A673 (cell line): ENCODE results near the gene CLVS2. TPM values are rescaled to one million over a fixed set of nuclear protein-coding genes. Genes with fewer than 3 reads are reported as not detected.
A peak's percentile ranks its signal among the peaks of the same experiment; 100 is the strongest.

Experiments used
- BruUV-seq: library from RNA; stranded (reverse); fragments of 400-500 nt; replicated peaks from 2 replicates; lab custom pipeline; 2021; lab: Mats Ljungman, UMichigan
- CTCF ChIA-PET: fragments of 300-600 bp; sonication (Branson Sonifier 250); formaldehyde crosslinking; loops from one replicate; lab custom pipeline; 2022; ENCODE audit warnings: antibody characterized with exemption; lab: Charles Lee
- POLR2A ChIA-PET: fragments of 300-600 bp; sonication (Branson Sonifier 250); formaldehyde crosslinking; loops from one replicate; lab custom pipeline; 2022; ENCODE audit warnings: antibody characterized with exemption; ENCODE audit not compliant: low non-redundant PET; lab: Charles Lee
- DNase-seq: peaks from one replicate; pipeline ENCODE4 v3.0.0-alpha.2; 2015; ENCODE audit warnings: low spot score
- H3K27ac ChIP-seq: fragments of 200-600 bp; sonication (generic); 2 replicates; pipeline ENCODE4 v1.5.1; 2016; ENCODE audit warnings: mixed run types, low read depth, mild to moderate bottlenecking, mixed read lengths, antibody characterized with exemption, low read length; ENCODE audit not compliant: poor library complexity, severe bottlenecking
- H3K27me3 ChIP-seq: fragments of 200-600 bp; sonication (generic); replicated peaks from 2 replicates; pipeline ENCODE4 v1.6.1; 2017; ENCODE audit warnings: mixed run types, low read depth, mild to moderate bottlenecking, mixed read lengths, antibody characterized with exemption, low read length; ENCODE audit not compliant: insufficient read depth, poor library complexity
- H3K36me3 ChIP-seq: fragments of 200-600 bp; sonication (generic); 2 replicates; pipeline ENCODE4 v1.6.1; 2016; ENCODE audit warnings: mixed run types, mild to moderate bottlenecking, mixed read lengths, antibody characterized with exemption, low read length; ENCODE audit not compliant: insufficient read depth, poor library complexity, severe bottlenecking
- H3K4me1 ChIP-seq: fragments of 200-600 bp; sonication (generic); 2 replicates; pipeline ENCODE4 v1.6.1; 2017; ENCODE audit warnings: mixed run types, mild to moderate bottlenecking, mixed read lengths, antibody characterized with exemption, low read length; ENCODE audit not compliant: insufficient read depth, poor library complexity, severe bottlenecking
- H3K4me3 ChIP-seq: fragments of 200-600 bp; sonication (generic); 2 replicates; pipeline ENCODE4 v1.5.1; 2016; ENCODE audit warnings: low read depth, mixed run types, mild to moderate bottlenecking, mixed read lengths, low read length; ENCODE audit not compliant: poor library complexity, severe bottlenecking
- H3K9me3 ChIP-seq: fragments of 200-600 bp; sonication (generic); 2 replicates; pipeline ENCODE4 v1.6.1; 2016; ENCODE audit warnings: mixed run types, low read depth, mild to moderate bottlenecking, mixed read lengths, antibody characterized with exemption, low read length; ENCODE audit not compliant: poor library complexity, severe bottlenecking
- EZH2 ChIP-seq: fragments of 200-600 bp; sonication (generic); IDR thresholded peaks from 2 replicates; pipeline ENCODE4 v1.6.1; 2017; ENCODE audit warnings: borderline replicate concordance, low read depth, mild to moderate bottlenecking, mixed read lengths, antibody characterized with exemption, low read length; ENCODE audit not compliant: poor library complexity, severe bottlenecking
- intact Hi-C: fragments of 100-400 bp; cut with micrococcal nuclease; formaldehyde crosslinking; loops from one replicate; pipeline ENCODE4 v1.10.0; 2022; ENCODE audit not compliant: unreplicated experiment
- total RNA-seq: library from RNA; stranded (reverse); gene quantifications from 2 replicates; pipeline ENCODE4 v1.2.3, GENCODE V29; 2021
- TF ChIP-seq, protein P1 (sequence below): fragments of 300-800, 200-600 bp; sonication (generic); conservative IDR thresholded peaks from 2 replicates; pipeline ENCODE4 v1.5.1; 2017; ENCODE audit warnings: low read depth, mild to moderate bottlenecking, antibody characterized with exemption, low read length, moderate library complexity, mixed read lengths

CLVS2 gene
- total RNA-seq, 1 experiment from 2014 or later = 84.9 TPM

DNA sequence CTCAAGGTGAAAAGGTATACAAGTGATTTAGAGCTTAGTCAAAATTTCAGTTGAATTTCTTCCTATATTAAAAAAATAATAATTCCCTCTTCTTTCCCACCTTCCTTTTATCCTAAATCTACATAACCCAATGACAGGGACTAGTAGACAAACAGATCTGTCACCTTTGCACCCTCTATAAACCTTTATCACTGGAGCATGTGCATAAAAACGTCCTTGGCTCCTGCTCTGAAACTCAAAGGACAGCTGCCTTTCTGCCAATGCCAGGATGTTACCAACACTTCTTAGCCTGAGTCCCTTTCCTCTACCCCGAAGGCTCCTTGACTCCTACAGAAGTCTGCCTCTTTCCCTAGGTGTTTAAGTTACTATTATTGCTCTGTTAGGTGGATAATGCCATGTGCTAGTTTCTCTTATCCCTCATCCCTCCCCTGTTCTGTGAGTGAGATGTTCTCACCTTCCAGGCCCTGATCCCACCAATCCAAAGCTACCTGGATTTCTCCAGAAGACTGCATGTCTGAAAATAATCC, 4.3 kb downstream of the CLVS2 start:
- H3K36me3 ChIP-seq = peaks cover 18% of the 10 kb centered on the region
- ChIA-PET POLR2A (no interaction called here), CTCF (no interaction called here)
- no TSS peak for BruUV-seq
- no peak for DNase-seq
- intact Hi-C loops = no loop called here
- no peak overlapping the region for H3K27ac ChIP-seq
- H3K27me3 ChIP-seq = no peaks in the 10 kb centered on the region
- peak overlapping the region; percentile 86 for H3K4me3 ChIP-seq
- H3K9me3 ChIP-seq = no peaks in the 10 kb centered on the region
- no peak for TF ChIP-seq EZH2
- TF ChIP-seq, protein P1, sequence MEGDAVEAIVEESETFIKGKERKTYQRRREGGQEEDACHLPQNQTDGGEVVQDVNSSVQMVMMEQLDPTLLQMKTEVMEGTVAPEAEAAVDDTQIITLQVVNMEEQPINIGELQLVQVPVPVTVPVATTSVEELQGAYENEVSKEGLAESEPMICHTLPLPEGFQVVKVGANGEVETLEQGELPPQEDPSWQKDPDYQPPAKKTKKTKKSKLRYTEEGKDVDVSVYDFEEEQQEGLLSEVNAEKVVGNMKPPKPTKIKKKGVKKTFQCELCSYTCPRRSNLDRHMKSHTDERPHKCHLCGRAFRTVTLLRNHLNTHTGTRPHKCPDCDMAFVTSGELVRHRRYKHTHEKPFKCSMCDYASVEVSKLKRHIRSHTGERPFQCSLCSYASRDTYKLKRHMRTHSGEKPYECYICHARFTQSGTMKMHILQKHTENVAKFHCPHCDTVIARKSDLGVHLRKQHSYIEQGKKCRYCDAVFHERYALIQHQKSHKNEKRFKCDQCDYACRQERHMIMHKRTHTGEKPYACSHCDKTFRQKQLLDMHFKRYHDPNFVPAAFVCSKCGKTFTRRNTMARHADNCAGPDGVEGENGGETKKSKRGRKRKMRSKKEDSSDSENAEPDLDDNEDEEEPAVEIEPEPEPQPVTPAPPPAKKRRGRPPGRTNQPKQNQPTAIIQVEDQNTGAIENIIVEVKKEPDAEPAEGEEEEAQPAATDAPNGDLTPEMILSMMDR = no peak
- peaks cover 17% of the 10 kb centered on the region for H3K4me1 ChIP-seq

DNA sequence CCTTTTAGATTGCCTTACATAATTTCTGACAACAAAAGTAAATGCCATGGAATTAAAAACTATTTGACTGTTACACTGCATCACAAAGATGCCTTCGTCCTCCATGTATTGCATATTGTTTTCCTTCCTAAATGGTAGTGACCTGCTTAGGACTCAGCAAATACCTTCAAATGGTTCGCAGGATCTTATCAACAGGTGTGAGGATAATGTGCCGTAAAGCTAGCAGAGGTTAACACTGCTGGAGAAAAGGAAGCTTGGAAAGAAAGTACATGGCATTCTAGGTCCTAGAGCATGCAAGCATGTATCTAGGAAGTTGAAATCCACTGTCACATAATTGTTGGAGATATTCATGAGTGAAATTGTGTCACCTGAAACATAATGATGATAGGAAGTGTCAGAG, 5.5 kb downstream of the CLVS2 start:
- no peak for TF ChIP-seq EZH2
- TF ChIP-seq, protein P1 = no peak
- intact Hi-C loops = no loop called here
- POLR2A ChIA-PET = interaction anchor here (0.5 kb wide), 1 partner anchor 127 kb away, joined by 4 read pairs; no protein-coding TSS in a partner anchor

DNA sequence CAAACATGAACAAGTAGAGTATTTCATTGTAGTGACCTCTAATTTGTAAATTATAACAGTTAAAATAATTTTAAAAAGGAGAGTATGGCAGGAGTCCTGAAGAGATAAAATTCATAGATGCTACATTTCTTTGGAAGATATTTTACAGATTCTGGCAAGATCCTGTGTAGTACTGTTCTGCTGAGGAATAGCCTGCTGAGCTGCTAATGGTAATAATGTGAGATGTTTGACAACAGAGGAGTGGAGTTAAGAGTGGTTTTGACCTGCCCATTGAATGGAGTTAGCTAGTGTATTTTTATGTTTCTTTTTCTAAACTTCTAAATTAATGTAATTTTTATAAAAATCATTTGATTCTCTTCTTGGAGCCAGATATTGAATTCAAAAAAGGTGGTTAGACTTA, 11.8 kb downstream of the CLVS2 start:
- no peak for TF ChIP-seq EZH2
- TF ChIP-seq, protein P1 = no peak
- ChIA-PET CTCF (interaction anchor here (0.6 kb wide), 1 partner anchor 372 kb away, joined by 3 read pairs; no protein-coding TSS in a partner anchor), POLR2A (interaction anchor here (1.3 kb wide), 1 partner anchor 135 kb away, joined by 4 read pairs; no protein-coding TSS in a partner anchor)
- no TSS peak for BruUV-seq
- H3K9me3 ChIP-seq = no peaks in the 10 kb centered on the region
- H3K27me3 ChIP-seq = no peaks in the 10 kb centered on the region
- H3K27ac ChIP-seq = no peak overlapping the region
- intact Hi-C loops = no loop called here
- H3K4me3 ChIP-seq = no peak overlapping the region
- H3K36me3 ChIP-seq = peaks cover 48% of the 10 kb centered on the region
- peak; percentile 51 for DNase-seq
- H3K4me1 ChIP-seq = peaks cover 44% of the 10 kb centered on the region

More for the DNA sequence above, 5.5 kb downstream of the CLVS2 start:
- BruUV-seq = no TSS peak
- no peaks in the 10 kb centered on the region for H3K27me3 ChIP-seq
- H3K9me3 ChIP-seq = no peaks in the 10 kb centered on the region
- peaks cover 18% of the 10 kb centered on the region for H3K36me3 ChIP-seq
- H3K4me1 ChIP-seq = peaks cover 27% of the 10 kb centered on the region
- CTCF ChIA-PET = no interaction called here
- no peak for DNase-seq
- no peak overlapping the region for H3K27ac ChIP-seq
- peak overlapping the region; percentile 86 for H3K4me3 ChIP-seq
